HG03342 (cell line): ENCODE measurements around the gene COMMD1.

Source experiments
- ATAC-seq: cut with Tn5 transposase; IDR thresholded peaks from one replicate; pipeline ENCODE4 v1.9.1; 2021; ENCODE audit warnings: mild to moderate bottlenecking, moderate library complexity; ENCODE audit not compliant: unreplicated experiment

The COMMD1 gene

DNA sequence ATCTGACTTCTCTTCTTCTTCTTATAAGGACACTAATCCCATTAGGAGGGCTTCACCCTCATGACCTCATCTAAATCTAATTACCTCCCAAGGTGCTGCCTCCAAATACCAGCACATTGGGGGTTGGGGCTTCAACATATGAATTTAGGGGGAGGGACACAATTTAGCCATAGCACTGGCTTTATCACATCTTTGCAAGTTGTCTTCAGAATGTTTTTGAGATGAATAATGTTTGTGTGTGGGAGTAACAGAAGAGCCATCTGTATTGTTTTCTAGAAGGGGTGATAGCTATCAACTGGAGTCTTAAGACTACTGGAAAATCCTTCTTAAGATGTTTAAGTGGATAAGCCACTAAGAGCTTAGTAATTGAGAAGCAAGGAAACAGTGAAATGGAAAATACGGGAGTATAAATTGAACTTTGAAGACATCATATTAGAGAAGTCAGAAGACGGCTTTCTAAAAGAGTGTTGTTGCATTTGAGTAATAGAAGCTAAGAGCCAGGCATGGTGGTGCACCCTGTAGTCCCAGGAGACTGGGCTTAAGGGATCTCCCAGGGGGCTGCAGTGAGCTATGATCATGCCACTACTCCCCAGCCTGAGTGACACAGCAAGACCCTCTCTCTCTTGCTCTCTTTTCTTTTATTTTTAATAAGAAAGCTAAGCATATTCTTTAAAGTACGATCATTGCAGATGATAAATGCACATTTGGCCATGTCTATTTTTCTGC lies 257.8 kb downstream of the COMMD1 start:
- no peak for ATAC-seq

DNA sequence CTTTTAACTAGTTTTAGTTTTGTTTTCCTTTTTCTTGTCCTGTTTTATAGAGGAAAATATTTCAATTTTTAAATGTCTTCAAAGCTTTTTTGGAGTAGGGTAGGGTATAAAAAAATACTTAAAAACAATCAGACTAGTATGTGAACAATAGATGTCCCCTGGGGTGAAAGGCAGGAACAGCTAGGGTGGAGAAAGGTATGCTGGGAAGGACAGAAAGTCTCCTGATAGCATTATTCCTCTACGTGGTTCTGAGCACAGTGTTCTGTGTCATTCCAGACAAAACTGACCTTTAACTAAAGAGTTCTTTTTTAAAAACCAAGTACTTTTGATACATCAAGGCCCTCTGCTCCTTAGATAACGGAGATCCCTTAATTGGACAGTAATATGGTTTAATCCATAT lies 258.4 kb downstream of the COMMD1 start:
- no peak for ATAC-seq

DNA sequence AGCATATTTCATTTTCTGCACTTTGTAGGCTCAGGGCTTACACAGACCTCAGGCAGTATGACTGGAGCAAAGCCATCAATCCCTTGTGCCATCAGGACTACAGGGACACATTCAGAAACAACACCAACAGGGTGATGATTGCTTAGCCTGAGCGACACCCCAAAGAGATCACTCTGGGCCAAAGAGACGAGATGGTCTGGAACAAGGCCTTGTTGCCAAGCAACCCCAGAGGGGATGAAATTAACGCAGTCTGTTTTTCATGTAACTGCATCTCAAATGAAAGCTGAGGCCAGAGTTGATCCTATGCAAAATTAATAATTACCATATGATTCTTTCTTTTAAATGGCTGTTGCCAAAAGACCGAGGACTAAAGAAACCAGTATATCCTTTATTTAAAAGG lies 270.3 kb downstream of the COMMD1 start:
- ATAC-seq, result no peak

DNA sequence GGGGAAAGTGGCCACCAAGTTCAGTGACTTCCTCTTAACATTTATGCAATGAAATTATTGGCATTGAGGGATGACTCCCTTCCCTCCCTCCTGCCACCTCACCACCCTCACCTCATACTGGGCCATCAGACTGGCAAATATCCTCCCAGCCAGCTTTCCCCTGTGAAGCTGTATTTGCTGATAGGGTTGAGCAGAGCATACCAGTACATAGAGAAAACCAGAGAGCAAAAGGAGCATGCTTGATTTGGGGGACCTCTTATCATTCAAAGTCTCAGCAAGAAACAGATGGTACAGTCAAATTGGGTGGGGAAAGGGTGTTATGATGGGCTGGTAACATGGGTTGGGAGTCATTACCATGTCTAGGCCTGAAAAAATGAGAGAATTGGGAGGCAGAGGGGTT lies 271.3 kb downstream of the COMMD1 start:
- no peak for ATAC-seq

DNA sequence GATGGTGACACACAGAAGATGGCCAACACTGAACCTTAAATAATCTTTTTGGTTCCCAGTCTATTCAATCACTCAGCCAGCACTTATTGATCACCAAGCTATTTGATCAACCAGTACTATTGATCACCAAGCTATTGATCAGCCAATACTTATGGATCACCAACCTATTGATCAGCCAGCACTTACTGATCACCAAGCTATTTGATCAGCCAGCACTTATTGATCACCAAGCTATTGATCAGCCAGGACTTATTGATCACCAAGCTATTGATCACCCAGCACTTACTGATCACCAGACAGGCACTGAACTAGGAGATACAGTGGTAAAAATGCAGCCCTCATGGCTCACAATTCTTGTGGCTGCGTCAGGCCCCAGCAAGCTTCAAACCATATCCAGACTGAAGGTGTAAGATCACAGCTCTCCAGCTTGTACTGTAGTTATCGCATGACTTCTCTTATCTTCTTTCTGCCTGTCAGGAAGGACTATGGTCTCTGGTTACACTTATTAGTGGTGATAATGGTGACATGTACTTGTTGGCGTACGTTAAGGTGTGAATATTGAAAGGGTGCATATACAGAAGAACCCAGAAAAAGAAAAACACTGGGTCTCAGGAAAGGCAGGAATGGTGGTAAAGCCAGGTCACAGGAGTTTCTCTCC lies 272.0 kb downstream of the COMMD1 start:
- ATAC-seq, result no peak

DNA sequence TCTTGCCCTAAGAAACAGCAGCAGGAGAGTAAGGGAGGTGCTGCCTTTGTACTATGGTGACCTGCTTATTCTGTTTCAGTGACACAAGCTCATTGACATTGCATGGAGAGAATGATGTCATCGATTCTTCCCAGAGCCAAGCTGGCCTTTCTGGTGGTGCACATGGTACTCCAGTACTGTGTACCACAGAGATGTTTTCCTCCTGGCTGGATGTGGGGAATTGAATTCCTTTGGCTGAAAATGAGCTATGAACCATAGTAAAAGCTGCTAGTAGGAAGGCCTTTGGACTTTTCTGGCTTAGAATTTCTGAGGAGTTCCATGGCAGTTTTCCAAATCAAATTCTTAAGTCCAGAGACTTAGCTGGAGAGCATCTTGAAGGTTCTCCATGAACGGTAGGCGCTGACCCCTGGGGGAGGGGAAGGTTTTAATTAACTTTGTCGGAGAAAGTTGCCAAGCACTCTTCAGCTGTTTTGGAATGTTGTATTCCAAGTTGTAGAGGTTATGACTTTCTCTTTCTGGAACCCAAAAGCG lies 273.3 kb downstream of the COMMD1 start:
- no peak for ATAC-seq

DNA sequence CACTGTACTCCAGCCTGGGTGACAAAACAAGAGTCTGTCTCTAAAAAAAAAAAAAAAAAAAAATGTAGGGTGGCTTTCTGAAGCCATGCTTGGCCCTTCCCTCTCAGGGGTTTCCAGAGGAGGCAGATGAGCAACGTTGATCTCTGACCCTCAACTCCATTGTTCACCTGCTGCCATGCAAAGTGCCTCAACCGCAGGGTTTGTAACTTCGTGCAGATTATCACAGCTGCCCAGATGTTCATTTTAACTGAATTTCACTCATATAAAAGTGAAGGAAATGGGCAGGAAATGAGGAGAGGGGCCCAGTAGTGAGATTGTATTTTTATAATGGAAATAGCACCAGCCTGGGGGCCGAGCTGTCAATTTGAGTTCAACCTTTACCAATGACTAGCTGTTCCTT lies 275.5 kb downstream of the COMMD1 start:
- no peak for ATAC-seq

DNA sequence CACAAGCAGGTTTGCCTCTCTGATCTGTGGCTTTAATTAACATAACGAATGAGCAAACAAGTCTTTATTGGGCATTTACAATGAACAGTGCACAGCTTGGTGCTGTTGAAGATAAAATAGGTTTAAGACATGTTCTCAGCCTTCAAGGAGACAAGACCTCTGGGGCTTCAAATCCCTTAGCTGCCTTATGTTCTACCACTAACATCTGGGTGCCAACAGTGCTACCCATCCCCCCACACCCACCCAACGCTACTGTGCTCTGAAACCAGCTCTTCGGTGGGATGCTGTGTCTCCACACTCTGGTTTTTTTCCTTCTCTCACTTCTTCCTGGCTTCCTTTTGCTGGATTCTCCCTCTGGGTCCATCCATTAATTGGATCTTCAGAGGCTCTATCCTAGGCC lies 276.4 kb downstream of the COMMD1 start:
- no peak for ATAC-seq

DNA sequence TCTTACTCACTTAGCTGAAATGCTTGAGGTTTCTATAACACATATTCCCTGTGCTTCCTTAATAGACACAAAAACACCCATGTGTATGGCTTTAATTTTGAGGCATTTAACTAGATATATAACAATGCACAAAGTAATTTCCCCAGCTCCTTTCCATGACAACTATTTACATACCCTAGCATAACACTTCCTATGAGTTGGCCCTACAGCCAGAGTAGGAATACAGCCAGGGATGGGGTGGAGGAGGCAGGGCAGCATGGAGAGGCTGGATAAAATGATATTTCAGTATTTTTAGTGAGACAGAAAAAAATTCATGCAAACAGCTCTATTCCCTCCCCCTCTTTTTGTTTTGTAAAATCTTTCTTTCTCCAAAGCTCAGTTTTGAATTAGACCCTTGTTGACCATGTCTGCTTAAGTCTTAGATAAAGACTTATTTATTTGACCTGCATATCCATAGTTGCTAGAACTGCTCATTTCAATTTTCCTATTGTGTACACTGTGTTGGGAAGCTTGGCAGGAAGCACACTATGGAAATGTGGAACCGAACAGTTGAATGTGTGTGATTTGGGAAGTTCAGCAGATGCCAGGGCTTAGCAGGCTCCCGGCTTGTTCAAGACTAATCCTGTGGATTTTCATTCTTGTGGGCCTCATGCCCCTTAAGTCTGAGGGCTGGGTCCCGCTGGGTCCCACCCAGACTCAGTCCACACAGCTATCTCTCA lies 279.2 kb downstream of the COMMD1 start:
- no peak for ATAC-seq
